Naive thymus-derived CD4-positive, alpha-beta T cell (primary cell): ENCODE measurements around the gene IGSF1. TPM values are rescaled to one million over a fixed set of nuclear protein-coding genes. Genes with fewer than 3 reads are reported as not detected.

Source experiments
- ATAC-seq: fragments of 150-1000 bp; cut with Tn5 transposase; 2 replicates; pipeline ENCODE4 v1.10.0; 2021; ENCODE audit warnings: mild to moderate bottlenecking, moderate library complexity
- CTCF ChIA-PET: fragments of 350-600 bp; sonication (Branson Sonifier 250); formaldehyde crosslinking; loops from one replicate; lab custom pipeline; 2021; ENCODE audit warnings: antibody characterized with exemption; lab: Charles Lee
- POLR2A ChIA-PET: fragments of 350-600 bp; sonication (Branson Sonifier 250); formaldehyde crosslinking; loops from one replicate; lab custom pipeline; 2021; ENCODE audit warnings: antibody characterized with exemption, inconsistent platforms; lab: Charles Lee
- DNase-seq, 9 donors: peaks; one replicate each; pipeline versions ENCODE4 v3.0.0 to v3.0.0-alpha.2; 2020 to 2022; ENCODE audit warnings: mixed read lengths in 1 of 9
- H3K27ac ChIP-seq: one replicate; pipeline ENCODE4 v1.7.0; 2013; ENCODE audit warnings: mild to moderate bottlenecking, low read depth, low read length, moderate library complexity
- H3K27me3 ChIP-seq, 2 donors: one replicate each; pipeline ENCODE4 v1.7.0; 2013; ENCODE audit warnings: low read length in 2 of 2, mild to moderate bottlenecking in 2 of 2, moderate library complexity in 2 of 2; ENCODE audit not compliant: control insufficient read depth in 2 of 2, insufficient read depth in 2 of 2
- H3K36me3 ChIP-seq, 3 experiments: 1 replicate in 2 of 3; 2 replicates in 1 of 3; pipeline ENCODE4 v1.7.0; 2013; ENCODE audit warnings: low read length in 3 of 3, mild to moderate bottlenecking in 3 of 3, moderate library complexity in 1 of 3; ENCODE audit not compliant: insufficient read depth in 3 of 3, control insufficient read depth in 2 of 3
- H3K4me1 ChIP-seq, 2 donors: one replicate each; pipeline ENCODE4 v1.7.0; 2013; ENCODE audit warnings: low read length in 2 of 2, mild to moderate bottlenecking in 2 of 2, moderate library complexity in 1 of 2; ENCODE audit not compliant: control insufficient read depth in 2 of 2, insufficient read depth in 2 of 2
- H3K4me3 ChIP-seq: 2 replicates; pipeline ENCODE4 v1.7.0; 2013; ENCODE audit warnings: mild to moderate bottlenecking, low read length
- H3K9me3 ChIP-seq, 3 experiments: 1 replicate in 2 of 3; 2 replicates in 1 of 3; pipeline ENCODE4 v1.7.0; 2013; ENCODE audit warnings: low read length in 3 of 3; ENCODE audit not compliant: control insufficient read depth in 2 of 3
- H3K27ac Mint-ChIP-seq, 9 donors: one replicate each; pipeline ENCODE4 v1.8.0; 2020 to 2022; ENCODE audit warnings: mixed read lengths in 9 of 9, mild to moderate bottlenecking in 8 of 9, moderate library complexity in 5 of 9, inconsistent platforms in 2 of 9
- H3K27me3 Mint-ChIP-seq, 5 donors: one replicate each; pipeline ENCODE4 v1.8.0; 2021 to 2022; ENCODE audit warnings: mixed read lengths in 5 of 5, mild to moderate bottlenecking in 1 of 5
- H3K36me3 Mint-ChIP-seq, 5 donors: one replicate each; pipeline ENCODE4 v1.8.0; 2020 to 2022; ENCODE audit warnings: mixed read lengths in 5 of 5, mild to moderate bottlenecking in 3 of 5, inconsistent platforms in 1 of 5
- H3K4me1 Mint-ChIP-seq, 7 donors: one replicate each; pipeline ENCODE4 v1.8.0; 2020 to 2022; ENCODE audit warnings: mixed read lengths in 7 of 7, mild to moderate bottlenecking in 3 of 7, inconsistent platforms in 1 of 7
- H3K4me3 Mint-ChIP-seq, 10 donors: one replicate each; pipeline ENCODE4 v1.8.0; 2020 to 2022; ENCODE audit warnings: mild to moderate bottlenecking in 10 of 10, mixed read lengths in 10 of 10, moderate library complexity in 6 of 10, inconsistent platforms in 2 of 10
- H3K9me3 Mint-ChIP-seq, 11 donors: one replicate each; pipeline ENCODE4 v1.8.0; 2020 to 2022; ENCODE audit warnings: mixed read lengths in 11 of 11, mild to moderate bottlenecking in 4 of 11, inconsistent platforms in 1 of 11, moderate library complexity in 1 of 11
- intact Hi-C, 2 donors: fragments of 100-400 bp; cut with micrococcal nuclease; formaldehyde crosslinking; loops; one replicate each; pipeline ENCODE4 v1.15.1; 2023
- polyA plus RNA-seq, 2 donors: library from polyadenylated mRNA; unstranded; fragments of 300-500 nt; fragmentation: Illumina TruSeq; gene quantifications; one replicate each; pipeline ENCODE4 v1.2.3, GENCODE V29; 2021
- total RNA-seq, 6 experiments: library from RNA in 5 of 6; stranded (reverse) in 5 of 6; gene quantifications; 1 replicate in 5 of 6; 2 replicates in 1 of 6; pipeline ENCODE4 v1.2.3 and lab custom pipeline; 2021 to 2026

Gene IGSF1
- total and polyA plus RNA-seq, 7 experiments from 2014 or later = not detected

- Mint-ChIP-seq H3K27ac (no peak overlapping the region), H3K4me1 (no peaks in the 10 kb centered on the region), H3K36me3 (no peaks in the 10 kb centered on the region), H3K27me3 (peaks cover 0 to 3% (median 0%) of the 10 kb centered on the region in 5 donors), H3K4me3 (no peak overlapping the region), H3K9me3 (no peaks in the 10 kb centered on the region)
- ATAC-seq (no peak), DNase-seq (no peak)
- intact Hi-C loops = no loop called here
- no peak overlapping the region for H3K27ac ChIP-seq
- no peaks in the 10 kb centered on the region for H3K9me3 ChIP-seq
- ChIA-PET POLR2A (no interaction called here), CTCF (no interaction called here)
- H3K4me3 ChIP-seq = no peak overlapping the region
- no peaks in the 10 kb centered on the region for H3K36me3 ChIP-seq
- no peaks in the 10 kb centered on the region for H3K4me1 ChIP-seq
- no peaks in the 10 kb centered on the region for H3K27me3 ChIP-seq
These were observed 17.3 kb downstream of the IGSF1 start for GRCh38 chrX:131271826-131272225.

GRCh38 chrX:131271274-131271673, 17.8 kb downstream of the IGSF1 start:
- Mint-ChIP-seq H3K4me1 (no peaks in the 10 kb centered on the region), H3K9me3 (no peaks in the 10 kb centered on the region), H3K36me3 (no peaks in the 10 kb centered on the region), H3K4me3 (no peak overlapping the region), H3K27ac (no peak overlapping the region), H3K27me3 (peaks cover 0 to 2% (median 0%) of the 10 kb centered on the region in 5 donors)
- POLR2A ChIA-PET = no interaction called here
- H3K27me3 ChIP-seq = no peaks in the 10 kb centered on the region
- no peak overlapping the region for H3K4me3 ChIP-seq
- H3K27ac ChIP-seq = no peak overlapping the region
- DNase-seq = no peak
- no peak for ATAC-seq
- CTCF ChIA-PET = no interaction called here
- no peaks in the 10 kb centered on the region for H3K4me1 ChIP-seq
- intact Hi-C loops = no loop called here
- H3K36me3 ChIP-seq = no peaks in the 10 kb centered on the region
- H3K9me3 ChIP-seq = no peaks in the 10 kb centered on the region

DNA sequence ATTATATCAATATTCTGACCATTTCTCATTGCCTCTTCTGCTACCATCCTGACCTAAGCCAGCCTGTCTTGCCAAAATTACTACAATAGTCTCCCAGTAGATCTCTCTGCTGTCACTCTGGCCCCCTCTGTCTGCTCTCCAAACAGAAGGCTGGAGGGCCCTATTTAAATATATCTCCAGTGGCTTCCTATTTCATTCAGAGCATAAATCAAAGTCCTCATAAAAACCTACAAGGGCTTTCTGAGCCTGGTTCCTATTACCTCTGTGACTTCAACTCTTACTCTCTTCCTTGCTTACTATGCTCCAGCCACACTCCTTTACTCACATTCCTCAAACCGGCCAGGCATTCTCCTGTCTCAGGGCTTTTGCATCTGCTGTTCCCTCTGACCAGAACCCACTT, 19.0 kb downstream of the IGSF1 start:
- Mint-ChIP-seq H3K9me3 (no peaks in the 10 kb centered on the region), H3K27ac (no peak overlapping the region), H3K4me3 (no peak overlapping the region), H3K36me3 (no peaks in the 10 kb centered on the region), H3K27me3 (peaks cover 0 to 4% (median 0%) of the 10 kb centered on the region in 5 donors), H3K4me1 (no peaks in the 10 kb centered on the region)
- no peaks in the 10 kb centered on the region for H3K36me3 ChIP-seq
- DNase-seq (no peak), ATAC-seq (no peak)
- H3K27me3 ChIP-seq = no peaks in the 10 kb centered on the region
- no peak overlapping the region for H3K27ac ChIP-seq
- POLR2A ChIA-PET = no interaction called here
- no peak overlapping the region for H3K4me3 ChIP-seq
- intact Hi-C loops = no loop called here
- CTCF ChIA-PET = no interaction called here
- H3K4me1 ChIP-seq = no peaks in the 10 kb centered on the region
- no peaks in the 10 kb centered on the region for H3K9me3 ChIP-seq

GRCh38 chrX:131264665-131265064, 24.4 kb downstream of the IGSF1 start:
- Histone ChIP-seq H3K27ac (no peak overlapping the region), H3K36me3 (no peaks in the 10 kb centered on the region), H3K9me3 (no peaks in the 10 kb centered on the region), H3K27me3 (no peaks in the 10 kb centered on the region), H3K4me1 (no peaks in the 10 kb centered on the region), H3K4me3 (no peak overlapping the region)
- no peak overlapping the region for H3K4me3 Mint-ChIP-seq
- POLR2A ChIA-PET = no interaction called here
- intact Hi-C loops = no loop called here
- peaks cover 0 to 2% (median 0%) of the 10 kb centered on the region in 11 donors for H3K9me3 Mint-ChIP-seq
- ATAC-seq = no peak
- no peaks in the 10 kb centered on the region for H3K36me3 Mint-ChIP-seq
- peaks cover 0 to 9% (median 0%) of the 10 kb centered on the region in 7 donors for H3K4me1 Mint-ChIP-seq
- H3K27me3 Mint-ChIP-seq = peaks cover 0 to 7% (median 4%) of the 10 kb centered on the region in 5 donors
- no peak for DNase-seq
- CTCF ChIA-PET = no interaction called here
- H3K27ac Mint-ChIP-seq = no peak overlapping the region

DNA sequence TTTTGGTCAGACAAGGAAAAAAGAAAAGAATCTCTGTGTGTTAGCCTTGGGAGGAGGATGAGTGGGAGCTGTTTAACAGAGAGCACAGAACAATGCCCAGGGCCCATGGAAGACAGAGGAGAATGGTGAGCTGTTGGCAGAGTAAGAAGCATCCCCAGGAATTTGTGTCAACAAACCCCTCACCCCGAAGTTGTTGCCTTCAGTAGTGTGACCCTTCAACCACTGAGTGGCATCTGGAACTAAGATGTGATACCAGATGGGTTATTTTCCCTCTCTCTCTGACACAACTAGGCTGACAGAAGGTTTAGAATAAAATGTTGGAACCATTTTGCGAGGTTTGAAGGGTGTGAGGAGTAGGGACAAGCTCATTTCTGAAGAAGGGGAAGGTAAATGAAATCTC, 25.1 kb downstream of the IGSF1 start:
- H3K27ac ChIP-seq = no peak overlapping the region
- H3K36me3 ChIP-seq = no peaks in the 10 kb centered on the region
- no peak overlapping the region for H3K4me3 Mint-ChIP-seq
- H3K4me3 ChIP-seq = no peak overlapping the region
- ChIA-PET CTCF (interaction anchor here (1.3 kb wide), 1 partner anchor 11 kb away, joined by 3 read pairs; no protein-coding TSS in a partner anchor), POLR2A (no interaction called here)
- peaks cover 0 to 7% (median 4%) of the 10 kb centered on the region in 5 donors for H3K27me3 Mint-ChIP-seq
- H3K9me3 Mint-ChIP-seq = peaks cover 0 to 2% (median 0%) of the 10 kb centered on the region in 11 donors
- DNase-seq = no peak
- H3K4me1 Mint-ChIP-seq = peaks cover 0 to 9% (median 0%) of the 10 kb centered on the region in 7 donors
- H3K27me3 ChIP-seq = no peaks in the 10 kb centered on the region
- no peak for ATAC-seq
- no peaks in the 10 kb centered on the region for H3K9me3 ChIP-seq
- no peaks in the 10 kb centered on the region for H3K36me3 Mint-ChIP-seq
- H3K4me1 ChIP-seq = no peaks in the 10 kb centered on the region
- intact Hi-C loops = no loop called here
- no peak overlapping the region for H3K27ac Mint-ChIP-seq

- CTCF ChIA-PET = interaction anchor here (1.3 kb wide), 1 partner anchor 12 kb away, joined by 3 read pairs; no protein-coding TSS in a partner anchor
These were observed 26.1 kb downstream of the IGSF1 start for GRCh38 chrX:131262738-131263679.

More at GRCh38 chrX:131262738-131263679, 26.1 kb downstream of the IGSF1 start:
- Histone ChIP-seq H3K36me3 (no peaks in the 10 kb centered on the region), H3K27ac (no peak overlapping the region), H3K4me3 (no peak overlapping the region), H3K4me1 (no peaks in the 10 kb centered on the region), H3K9me3 (no peaks in the 10 kb centered on the region), H3K27me3 (no peaks in the 10 kb centered on the region)
- POLR2A ChIA-PET = no interaction called here
- no peak overlapping the region for H3K27ac Mint-ChIP-seq
- intact Hi-C loops = no loop called here
- H3K27me3 Mint-ChIP-seq = peaks cover 0 to 7% (median 4%) of the 10 kb centered on the region in 5 donors
- no peaks in the 10 kb centered on the region for H3K36me3 Mint-ChIP-seq
- peaks cover 0 to 2% (median 0%) of the 10 kb centered on the region in 11 donors for H3K9me3 Mint-ChIP-seq
- H3K4me3 Mint-ChIP-seq = peak overlapping the region in 3 of 10 donors; percentile 6 to 41 (median 14)
- DNase-seq = peak in 3 of 9 donors; percentile 1 to 20 (median 12)
- ATAC-seq = no peak
- H3K4me1 Mint-ChIP-seq = peaks cover 0 to 9% (median 0%) of the 10 kb centered on the region in 7 donors
